DMS53 (cell line): ENCODE measurements around the gene PHGDH.

ENCODE experiments used
- DNase-seq: peaks from one replicate; lab custom pipeline; 2025; lab: John Stamatoyannopoulos, UW

PHGDH gene

GRCh38 chr1:119711804-119712341 is at the start of gene PHGDH:
PHGDH (plus strand) TSS chr1:119711934; CDS start chr1:119712023, 89 bp downstream.
- DNase-seq, result peak; percentile 68

DNA sequence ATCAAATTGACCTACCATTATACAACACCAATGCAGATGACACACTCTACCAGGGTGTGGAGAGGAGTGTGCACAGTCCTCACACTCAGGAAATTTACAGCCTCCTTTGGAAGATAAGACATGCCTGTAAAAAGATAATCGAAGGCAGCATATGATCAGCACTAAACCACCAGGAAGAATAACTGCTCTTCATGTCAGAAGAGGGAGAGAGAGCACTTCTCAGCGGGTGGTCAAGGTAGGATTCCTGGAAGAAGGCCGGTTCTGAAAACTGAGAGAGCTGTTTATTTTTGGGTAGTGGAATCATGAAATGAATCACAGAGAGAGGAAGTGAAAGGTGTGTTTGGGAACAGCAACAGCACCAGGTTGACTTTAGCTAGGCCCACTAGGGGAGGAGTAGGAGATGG is 49.7 kb upstream of the PHGDH start:
- no peak for DNase-seq

- no peak for DNase-seq
Measured at GRCh38 chr1:119664067-119664466, 47.7 kb upstream of the PHGDH start.

GRCh38 chr1:119667173-119667572 is 44.6 kb upstream of the PHGDH start:
- DNase-seq, result no peak

GRCh38 chr1:119670898-119671297 is 40.8 kb upstream of the PHGDH start:
- no peak for DNase-seq

DNA sequence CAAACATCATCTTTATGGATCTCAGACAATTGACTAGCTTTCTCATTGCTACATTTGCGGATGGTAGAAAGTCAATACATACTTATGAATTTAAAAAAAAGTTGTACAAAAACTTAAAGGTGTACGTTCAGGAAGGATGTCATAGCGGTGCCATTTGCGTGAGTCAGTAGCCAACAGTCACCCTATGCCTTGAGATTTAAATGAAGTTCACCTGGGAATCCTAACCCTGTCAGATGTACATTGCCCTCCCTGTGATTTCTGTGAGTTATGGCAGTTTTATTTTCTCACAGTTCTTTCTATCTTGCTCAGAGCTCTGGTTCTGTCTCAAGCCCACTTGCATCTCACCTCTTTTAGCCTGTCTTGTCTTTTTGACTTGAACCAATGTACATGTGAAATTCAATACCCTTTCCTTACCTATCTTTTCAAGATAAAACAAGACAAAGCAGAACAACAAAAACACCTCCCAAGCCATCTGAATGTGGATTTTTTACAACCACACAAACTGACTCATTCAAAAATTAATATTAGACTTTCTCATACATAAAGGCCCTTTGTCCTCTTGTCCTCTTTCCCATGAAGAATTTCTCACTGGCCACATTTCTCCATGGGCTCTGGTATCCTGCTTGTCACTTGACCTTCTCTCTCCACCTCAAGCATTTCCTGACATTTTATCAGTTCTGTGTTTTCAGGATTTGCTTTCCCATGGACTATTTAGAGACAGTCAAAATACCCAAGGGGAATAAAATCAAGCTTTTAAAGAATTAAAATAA is 38.4 kb upstream of the PHGDH start:
- no peak for DNase-seq

DNA sequence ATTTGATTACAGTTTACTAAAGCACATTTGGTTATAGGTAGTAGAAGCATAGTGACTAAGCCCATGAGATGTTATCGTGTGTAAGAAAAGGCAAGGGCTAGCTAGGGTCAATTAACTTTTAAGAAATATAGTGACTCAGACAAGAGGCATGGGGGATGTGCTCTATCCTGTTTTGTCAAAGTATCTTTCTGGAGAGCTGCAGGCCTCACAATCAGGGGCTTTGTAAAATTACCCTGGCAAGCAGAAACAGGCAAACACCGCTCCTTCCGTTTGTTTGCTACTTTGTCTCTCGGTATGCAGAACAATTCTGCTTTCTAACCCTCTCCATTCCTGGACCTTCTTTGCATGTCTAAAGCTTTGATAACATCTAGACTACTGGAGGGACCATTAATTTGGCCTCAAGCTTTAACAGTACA is 37.6 kb upstream of the PHGDH start:
- DNase-seq, result no peak

DNA sequence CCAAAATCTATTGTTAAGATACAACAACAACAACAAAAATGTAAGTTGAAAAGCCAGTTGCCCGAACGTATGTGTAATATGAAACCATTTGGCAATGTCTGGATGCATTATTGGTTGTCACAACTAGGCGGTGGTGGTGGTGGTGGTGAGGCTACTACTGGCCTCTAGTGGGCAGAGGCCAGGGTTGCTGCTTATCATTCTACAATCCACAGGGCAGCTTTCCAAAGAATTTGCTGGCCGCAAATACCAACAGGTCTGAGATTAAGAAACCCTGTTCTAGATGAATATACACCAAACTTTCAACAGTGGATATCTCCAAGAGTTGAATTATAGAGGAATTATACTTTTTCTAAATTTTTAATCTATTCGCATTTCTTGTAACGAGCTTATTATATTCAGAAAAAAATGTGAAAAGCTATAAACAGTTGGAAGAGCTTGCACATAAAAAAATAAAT is 36.9 kb upstream of the PHGDH start:
- no peak for DNase-seq

DNA sequence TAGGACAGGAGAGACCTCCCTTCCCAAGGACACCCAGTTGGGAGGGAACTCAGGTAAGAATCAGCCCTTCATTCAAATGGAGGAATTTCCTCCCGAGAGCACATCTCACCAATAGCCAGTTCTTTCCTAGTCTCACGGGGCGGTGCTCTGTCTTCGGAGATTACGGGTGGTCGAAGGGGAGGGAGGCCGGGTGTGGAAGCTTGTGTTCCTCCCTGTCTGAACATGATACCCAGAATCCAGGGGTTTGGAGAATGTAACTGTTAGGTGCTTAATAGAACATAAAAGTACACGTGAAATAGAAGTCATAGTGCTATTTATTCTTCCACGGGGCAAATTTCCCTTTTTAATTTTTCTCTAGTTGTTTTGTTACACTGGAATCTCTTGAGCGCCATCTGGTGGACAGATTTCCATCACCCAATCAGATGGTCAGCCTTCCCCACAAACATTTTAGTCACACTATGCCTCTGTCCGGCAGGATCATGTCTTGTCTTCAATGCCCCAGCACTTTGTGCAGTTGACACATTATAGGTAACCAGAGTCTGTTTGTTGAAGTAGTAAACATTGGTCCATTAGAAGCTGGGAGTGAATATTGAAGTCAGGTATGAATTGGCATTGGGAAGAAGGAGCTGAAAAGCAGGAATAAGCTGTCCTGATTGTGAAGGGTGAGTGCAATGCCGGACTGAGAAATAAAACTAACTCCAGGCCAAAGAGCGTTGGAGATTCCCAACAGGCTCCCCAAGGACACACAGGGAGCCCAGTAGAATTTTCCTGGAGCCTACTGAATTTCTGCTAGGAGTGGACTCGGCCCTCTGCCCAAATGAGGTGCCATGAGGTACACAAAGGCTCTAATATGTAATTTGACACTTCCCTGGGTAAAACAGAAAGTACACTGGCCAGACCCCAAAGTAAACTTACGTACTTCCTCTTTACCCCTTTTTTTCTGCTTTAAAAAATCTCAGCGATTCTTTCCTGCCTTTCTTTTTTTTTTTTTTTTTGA is 36.1 kb upstream of the PHGDH start:
- DNase-seq, result peak; percentile 72

- DNase-seq, result no peak
Measured at GRCh38 chr1:119676571-119677206, 35.0 kb upstream of the PHGDH start.

GRCh38 chr1:119679223-119679622 is 32.5 kb upstream of the PHGDH start:
- DNase-seq, result no peak

DNA sequence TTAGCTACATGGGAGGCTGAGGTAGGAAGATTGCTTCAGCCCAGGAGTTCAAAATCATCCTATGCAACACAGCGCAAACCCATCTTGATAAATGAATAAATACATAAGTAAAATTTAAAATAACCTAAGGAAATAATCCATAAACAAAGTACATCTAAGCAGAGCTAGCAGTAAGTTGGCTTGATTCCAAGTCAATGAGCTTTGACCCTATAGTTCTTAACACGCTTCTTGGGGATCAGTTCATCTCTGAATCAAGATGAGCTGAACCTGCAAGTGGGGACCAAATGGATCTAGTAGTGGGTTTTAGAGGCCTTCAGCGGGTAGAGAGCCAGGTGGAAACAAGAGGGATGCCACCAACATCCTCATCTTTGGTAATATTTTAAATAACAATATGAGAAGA is 31.5 kb upstream of the PHGDH start:
- no peak for DNase-seq

GRCh38 chr1:119680723-119681122 is 31.0 kb upstream of the PHGDH start:
- DNase-seq, result no peak

DNA sequence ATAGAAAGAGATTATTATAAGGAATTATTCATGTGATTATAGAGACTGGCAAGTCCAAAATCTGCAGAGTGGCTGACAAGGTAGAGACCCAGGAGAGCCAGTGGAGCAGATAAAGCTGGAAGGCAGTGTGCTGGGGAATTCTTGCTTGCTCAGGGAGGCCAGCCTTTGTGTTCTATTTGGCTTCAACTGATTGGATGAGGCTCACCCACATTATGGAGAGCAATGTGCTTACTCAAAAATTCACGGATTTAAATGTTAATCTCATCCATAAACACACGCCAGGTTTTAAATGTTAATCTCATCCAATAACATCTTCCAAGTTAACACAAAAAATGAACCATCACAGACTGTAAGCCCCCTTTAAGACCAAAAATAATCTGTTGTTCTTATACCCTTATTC is 30.2 kb upstream of the PHGDH start:
- DNase-seq, result no peak

DNA sequence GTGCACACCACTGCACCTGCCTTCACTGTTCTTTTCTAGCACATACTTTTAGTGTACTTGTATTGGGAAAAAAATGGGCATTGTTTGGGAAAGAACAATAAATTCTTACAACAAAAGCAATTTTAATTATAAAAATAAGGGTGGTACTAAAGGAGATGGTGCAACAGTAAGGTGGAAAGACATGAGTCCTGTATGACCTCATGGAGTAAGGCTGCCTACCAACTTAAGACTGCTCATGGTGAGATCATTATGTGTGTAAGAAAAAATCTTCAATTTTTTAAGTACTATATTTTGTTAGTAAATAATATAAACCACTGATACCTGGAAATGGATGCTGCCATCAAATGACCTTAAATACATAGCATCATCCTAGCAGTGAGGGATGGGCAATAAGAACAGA is 29.6 kb upstream of the PHGDH start:
- no peak for DNase-seq

DNA sequence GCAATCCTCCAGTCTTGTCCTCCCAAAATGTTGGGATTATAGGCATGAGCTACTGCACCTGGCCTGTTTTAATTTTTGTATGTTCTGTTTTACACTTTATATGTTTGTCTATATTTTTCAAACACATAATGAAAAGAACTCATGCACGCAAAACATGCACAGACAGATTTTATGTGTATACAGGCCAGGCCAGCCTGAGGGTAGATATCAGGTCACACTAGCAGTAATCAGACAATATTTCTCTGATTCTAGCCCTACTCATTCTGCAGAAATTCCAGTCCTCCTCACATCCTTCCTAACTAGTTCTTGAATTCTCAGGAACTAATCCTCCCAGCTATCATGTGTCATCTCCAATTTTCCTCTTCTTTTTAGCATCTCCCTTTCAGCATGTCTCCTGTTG is 27.8 kb upstream of the PHGDH start:
- no peak for DNase-seq

DNA sequence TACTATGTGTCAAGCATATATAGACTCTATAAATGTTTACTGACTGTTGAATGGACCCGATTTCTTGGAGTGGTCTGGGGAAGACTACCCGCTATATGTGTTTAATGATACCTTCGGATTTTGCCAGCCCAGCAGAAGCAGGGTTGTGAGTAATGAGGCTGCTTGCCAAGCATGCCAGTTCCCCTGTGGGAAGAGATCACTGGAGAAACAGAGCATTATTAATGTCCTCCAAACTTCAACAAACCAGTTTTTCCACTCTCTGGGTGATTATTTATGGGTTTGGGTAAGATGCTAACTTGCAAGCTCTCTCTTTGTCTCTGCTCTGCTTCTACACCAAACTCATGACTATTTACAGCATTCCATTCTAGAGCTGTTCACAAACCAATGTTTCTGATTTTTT is 25.1 kb upstream of the PHGDH start:
- DNase-seq, result peak; percentile 62

- DNase-seq, result no peak
Measured at GRCh38 chr1:119687434-119688079, 24.2 kb upstream of the PHGDH start.

GRCh38 chr1:119688810-119689209 is 22.9 kb upstream of the PHGDH start:
- no peak for DNase-seq

- no peak for DNase-seq
Measured at GRCh38 chr1:119689511-119689910, 22.2 kb upstream of the PHGDH start.

DNA sequence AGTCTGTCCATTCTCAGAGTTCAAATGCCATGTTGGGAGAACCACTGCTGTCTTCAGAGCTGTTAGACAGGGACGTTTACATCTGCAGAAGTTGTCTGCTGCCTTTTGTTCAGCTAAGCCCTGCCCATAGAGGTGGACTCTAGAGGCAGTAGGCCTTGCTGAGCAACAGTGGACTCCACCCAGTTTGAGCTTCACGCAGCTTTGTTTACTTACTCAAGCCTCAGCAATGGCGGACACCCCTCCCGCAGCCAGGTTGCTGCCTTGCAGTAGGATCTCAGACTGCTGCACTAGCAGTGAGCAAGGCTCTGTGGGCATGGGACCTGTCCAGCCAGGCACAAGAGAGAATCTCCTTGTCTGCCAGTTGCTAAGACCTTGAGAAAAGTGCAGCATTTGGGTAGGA is 14.9 kb upstream of the PHGDH start:
- peak; percentile 39 for DNase-seq

- DNase-seq, result no peak
Measured at GRCh38 chr1:119697598-119697997, 14.1 kb upstream of the PHGDH start.
